ENCODE results near the gene DHRS7. TPM values are rescaled to one million over a fixed set of nuclear protein-coding genes. Genes with fewer than 3 reads are reported as not detected.

DHRS7 gene
- total and polyA plus RNA-seq, 2 of the 8 experiments (the other 6 are each of a cell fraction or from before 2014, with no cell fraction given), result 10.8 to 27.5 TPM

DNA sequence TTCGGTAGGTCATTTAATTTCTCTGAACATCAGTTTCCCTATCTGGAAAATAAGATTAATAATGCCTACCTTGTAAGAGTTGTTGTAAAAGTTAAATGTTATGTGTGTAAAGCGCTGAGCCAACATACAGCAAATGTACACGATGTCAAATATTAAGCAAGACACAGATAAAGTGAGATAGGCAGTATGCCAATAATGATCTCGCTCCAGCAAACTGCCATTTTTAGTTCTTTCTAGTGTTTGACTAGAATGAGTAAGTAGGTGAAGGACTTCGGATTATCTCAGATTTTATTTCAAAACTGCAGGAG is 840 bp downstream of the DHRS7 start:
- Histone ChIP-seq H3K27ac (ENCODE audit: low read depth, low read length) (no peak overlapping the region), H4K91ac (replicated peaks; ENCODE audit: insufficient read length, low read length) (no peak overlapping the region), H3K4me3 (ENCODE audit: extremely low read depth in 1 of 4, insufficient read depth in 2 of 4, low read depth in 3 of 4, low read length in 4 of 4) (peak overlapping the region; percentile 73 to 91 (median 77)), H2BK15ac (ENCODE audit: low read length) (no peak overlapping the region), H3K9ac (replicated peaks in 1 of 4; ENCODE audit: extremely low read depth in 1 of 4, low read depth in 3 of 4, low read length in 3 of 4) (peak overlapping the region in 2 of 4 experiments; percentile 34 to 64; a peak in 2 of 7 replicates), H2BK12ac (ENCODE audit: low read depth, low read length) (no peak overlapping the region), H3K18ac (ENCODE audit: extremely low read depth, low read length) (no peak overlapping the region), H2AK5ac (ENCODE audit: low read depth, low read length) (no peak overlapping the region), H2AFZ (ENCODE audit: low read length) (peak overlapping the region; percentile 81), H3K9me3 (ENCODE audit: insufficient read depth in 2 of 2, low read depth in 1 of 2, low read length in 1 of 2) (no peaks in the 10 kb centered on the region), H3K23ac (ENCODE audit: insufficient read length) (no peak overlapping the region), H3K14ac (ENCODE audit: insufficient read length) (no peak overlapping the region), H3K27me3 (replicated peaks in 1 of 4; ENCODE audit: control insufficient read depth in 3 of 4, extremely low read depth in 1 of 4, insufficient read depth in 3 of 4, low read length in 3 of 4) (no peaks in the 10 kb centered on the region; a peak in 2 of 7 replicates), H3K4me2 (ENCODE audit: insufficient read depth in 1 of 2, low read depth in 2 of 2, low read length in 2 of 2) (peak overlapping the region; percentile 93 to 97), H4K8ac (ENCODE audit: extremely low read depth, insufficient read depth, low read length) (no peak overlapping the region), H4K5ac (ENCODE audit: insufficient read length, low read depth, low read length) (no peak overlapping the region), H3K79me2 (ENCODE audit: control insufficient read depth in 1 of 2, insufficient read depth in 2 of 2, low read length in 2 of 2) (no peaks in the 10 kb centered on the region), H3K36me3 (ENCODE audit: control insufficient read depth in 2 of 4, insufficient read depth in 4 of 4, low read length in 3 of 4) (no peaks in the 10 kb centered on the region), H4K20me1 (replicated peaks in 1 of 2; ENCODE audit: control insufficient read depth in 1 of 2, insufficient read depth in 2 of 2, low read length in 2 of 2) (no peaks in the 10 kb centered on the region), H3K4ac (replicated peaks; ENCODE audit: insufficient read length, low read depth, low read length) (no peak overlapping the region), H2BK5ac (ENCODE audit: low read depth, low read length) (no peak overlapping the region), H3K56ac (replicated peaks; ENCODE audit: insufficient read length, low read depth, low read length) (no peak overlapping the region), H3K79me1 (ENCODE audit: low read depth, low read length) (no peaks in the 10 kb centered on the region), H2BK20ac (ENCODE audit: low read length) (no peak overlapping the region), H2BK120ac (replicated peaks; ENCODE audit: low read depth, low read length) (no peak overlapping the region), H3K23me2 (ENCODE audit: low read depth, low read length) (peaks cover 3% of the 10 kb centered on the region; the same call in 1 of the 2 replicates), H3K4me1 (replicated peaks in 1 of 4; ENCODE audit: control insufficient read depth in 3 of 4, insufficient read depth in 4 of 4, low read length in 3 of 4) (peaks cover 4 to 13% (median 5%) of the 10 kb centered on the region in 4 experiments; a peak in 3 of 7 replicates)
- ChIA-PET CTCF (ENCODE audit: partially characterized antibody) (interaction anchor here (0.7 to 3.0 kb wide), 4 partner anchors 11 to 111 kb away, joined by 3 to 13 read pairs (median 4); no protein-coding TSS in a partner anchor), POLR2A (ENCODE audit: partially characterized antibody) (interaction anchor here (0.6 kb wide), 2 partner anchors 86 to 322 kb away, joined by 3 to 4 read pairs; no protein-coding TSS in a partner anchor)
- FAIRE-seq (no peak), DNase-seq (ENCODE audit: low read depth in 1 of 2, low spot score in 2 of 2) (no peak)
- TF ChIP-seq POLR2A (IDR thresholded peaks at IDR 0.05; ENCODE audit: control extremely low read depth in 1 of 2, low read depth in 2 of 2, low read length in 2 of 2), result peak in 1 of 2 experiments; percentile 8; a peak in 1 of 3 replicates
- TF ChIP-seq FOSL1 (IDR thresholded peaks at IDR 0.05; ENCODE audit: insufficient read depth, low read depth, low read length), result no peak
- 62% methylated on average over 5 of the region's 5 CpGs; no CpG with 5 or more reads in 1 of the 2 experiments for WGBS, 2 experiments (ENCODE audit: extremely low coverage in 1 of 2, insufficient coverage in 1 of 2, insufficient read length in 1 of 2, insufficient replicate concordance in 2 of 2, low coverage in 1 of 2, low lambda C conversion rate in 2 of 2, missing lambda C conversion rate in 1 of 2)
